Stimulated activated CD8-positive, alpha-beta memory T cell treated with anti-CD3 and anti-CD28 coated beads, Interleukin-4, amount 100 ng/mL, for 24 hours (primary cell): ENCODE results near the gene CCNB2.

Experiments used
- DNase-seq: peaks from one replicate; pipeline ENCODE4 v3.0.0-alpha.2; 2020; ENCODE audit warnings: low read depth

The CCNB2 gene

GRCh38 chr15:59166601-59167265 lies 61.8 kb downstream of the CCNB2 start:
- DNase-seq, result no peak

- DNase-seq, result no peak
Observed at GRCh38 chr15:59168536-59168935, 63.6 kb downstream of the CCNB2 start.

GRCh38 chr15:59169251-59169708 lies 64.3 kb downstream of the CCNB2 start:
- no peak for DNase-seq

- no peak for DNase-seq
Observed at GRCh38 chr15:59170295-59171066, 65.5 kb downstream of the CCNB2 start.

- DNase-seq, result no peak
Observed at GRCh38 chr15:59171067-59171397, 66.1 kb downstream of the CCNB2 start.

GRCh38 chr15:59172289-59172901 lies 67.4 kb downstream of the CCNB2 start:
- no peak for DNase-seq

- no peak for DNase-seq
Observed at GRCh38 chr15:59173194-59173593, 68.2 kb downstream of the CCNB2 start.

- DNase-seq, result no peak
Observed at GRCh38 chr15:59174151-59174834, 69.3 kb downstream of the CCNB2 start.
